Fibroblast of lung (primary cell): Measurements from ENCODE around the gene HTR3C. TPM values are rescaled to one million over a fixed set of nuclear protein-coding genes. Genes with fewer than 3 reads are reported as not detected.

Source experiments
- DNase-seq, 2 donors: peaks; one replicate each; pipeline versions ENCODE4 v3.0.0 to v3.0.0-alpha.2; 2010; ENCODE audit warnings: low read depth in 2 of 2
- H2AFZ ChIP-seq: 2 replicates; pipeline ENCODE4 v1.5.1; 2012; ENCODE audit warnings: low read length, control low read depth, inconsistent platforms
- H3K27ac ChIP-seq: 2 replicates; pipeline ENCODE4 v1.5.1; 2011; ENCODE audit warnings: low read length, control low read depth; ENCODE audit not compliant: insufficient read depth
- H3K27me3 ChIP-seq: 2 replicates; pipeline ENCODE4 v1.5.1; 2011; ENCODE audit warnings: mild to moderate bottlenecking, low read length; ENCODE audit not compliant: control insufficient read depth, insufficient read depth
- H3K36me3 ChIP-seq: 2 replicates; pipeline ENCODE4 v1.5.1; 2011; ENCODE audit warnings: low read length; ENCODE audit not compliant: control insufficient read depth, insufficient read depth
- H3K4me1 ChIP-seq: 2 replicates; pipeline ENCODE4 v1.5.1; 2011; ENCODE audit warnings: low read length; ENCODE audit not compliant: control insufficient read depth, insufficient read depth; ENCODE audit errors: extremely low read depth
- H3K4me2 ChIP-seq: 2 replicates; pipeline ENCODE4 v1.5.1; 2011; ENCODE audit warnings: low read length, control low read depth; ENCODE audit not compliant: insufficient read depth; ENCODE audit errors: extremely low read depth
- H3K4me3 ChIP-seq, 4 experiments: fragments of 200-600 bp in 1 of 4; sonication (generic) in 1 of 4; replicated peaks in 1 of 4; 2 replicates each; pipeline ENCODE4 v1.5.1; 2011 to 2016; ENCODE audit warnings: low read length in 4 of 4, low read depth in 3 of 4, mild to moderate bottlenecking in 3 of 4, control low read depth in 2 of 4, inconsistent platforms in 1 of 4, mixed read lengths in 1 of 4; ENCODE audit not compliant: insufficient read depth in 1 of 4; ENCODE audit errors: control extremely low read depth in 1 of 4
- H3K79me2 ChIP-seq: 2 replicates; pipeline ENCODE4 v1.5.1; 2012; ENCODE audit warnings: mild to moderate bottlenecking, low read length, inconsistent platforms; ENCODE audit not compliant: control insufficient read depth, insufficient read depth
- H3K9ac ChIP-seq: 2 replicates; pipeline ENCODE4 v1.5.1; 2011; ENCODE audit warnings: mild to moderate bottlenecking, low read length, control low read depth; ENCODE audit not compliant: insufficient read depth
- H3K9me3 ChIP-seq: 2 replicates; pipeline ENCODE4 v1.5.1; 2012; ENCODE audit warnings: low read depth, low read length; ENCODE audit not compliant: control insufficient read depth, insufficient read depth
- H4K20me1 ChIP-seq: 2 replicates; pipeline ENCODE4 v1.5.1; 2011; ENCODE audit warnings: low read length; ENCODE audit not compliant: control insufficient read depth, insufficient read depth; ENCODE audit errors: extremely low read depth
- EZH2 ChIP-seq: IDR thresholded peaks from 2 replicates; pipeline ENCODE4 v1.5.1; 2012; ENCODE audit warnings: low read length, control low read depth, mild to moderate bottlenecking; ENCODE audit errors: missing control alignments
- polyA plus RNA-seq, 2 donors: library from polyadenylated mRNA; depleted of rRNA in 1 of 2; stranded (reverse) in 1 of 2; unstranded in 1 of 2; fragments of >200 nt; gene quantifications; 2 replicates each; pipeline ENCODE4 v1.2.1, GENCODE V29; 2011 to 2012; ENCODE audit warnings: missing spikeins in 1 of 2
- total RNA-seq: library from RNA; depleted of rRNA; stranded (reverse); fragments of >200 nt; gene quantifications from 2 replicates; pipeline ENCODE4 v1.2.1, GENCODE V29; 2014
- TF ChIP-seq, protein P1 (sequence below), 2 donors: IDR thresholded peaks in 1 of 2; conservative IDR thresholded peaks in 1 of 2; 1 replicate in 1 of 2; 2 replicates in 1 of 2; pipeline ENCODE4 v1.5.1; 2011 to 2012; ENCODE audit warnings: low read length in 2 of 2, control low read depth in 1 of 2, inconsistent platforms in 1 of 2, low read depth in 1 of 2, mild to moderate bottlenecking in 1 of 2

The HTR3C gene
- total and polyA plus RNA-seq, 2 donors (not counting 1 experiment from before 2014, with no cell fraction given) = not detected

DNA sequence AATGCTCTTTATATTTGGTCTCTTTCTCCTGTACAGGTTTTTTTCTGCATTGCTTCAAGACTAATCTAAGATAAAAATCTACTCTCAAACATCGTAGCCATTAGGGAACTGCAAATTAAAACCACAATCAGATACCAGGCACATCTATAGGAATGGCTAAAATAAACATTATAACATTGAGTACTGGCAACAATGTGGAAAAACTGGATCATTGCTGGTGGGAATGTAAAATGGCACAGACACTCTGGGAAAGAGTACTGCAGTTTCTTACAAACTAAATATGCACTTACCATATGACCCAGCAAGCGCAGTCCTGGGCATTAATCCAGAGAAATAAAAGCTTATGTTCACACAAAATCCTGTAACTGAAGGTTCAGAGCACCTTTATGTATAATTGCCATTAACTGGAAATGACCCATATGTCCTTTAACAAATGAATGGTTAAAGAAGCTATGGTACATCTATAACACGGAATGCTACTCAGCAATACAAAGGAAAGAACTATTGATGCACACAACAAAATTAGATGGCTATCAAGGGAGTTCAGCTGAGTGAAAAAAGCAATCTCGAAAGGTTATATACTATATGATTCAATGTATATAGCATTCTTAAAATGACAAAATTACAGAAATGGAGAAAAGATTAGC, 41.5 kb upstream of the HTR3C start:
- Histone ChIP-seq H4K20me1 (no peaks in the 10 kb centered on the region), H3K36me3 (no peaks in the 10 kb centered on the region), H3K4me3 (no peak overlapping the region), H3K27ac (no peak overlapping the region), H3K4me1 (no peaks in the 10 kb centered on the region), H3K9me3 (no peaks in the 10 kb centered on the region), H3K27me3 (no peaks in the 10 kb centered on the region), H3K79me2 (no peaks in the 10 kb centered on the region), H3K9ac (no peak overlapping the region), H2AFZ (no peak overlapping the region), H3K4me2 (no peak overlapping the region)
- no peak for TF ChIP-seq EZH2
- TF ChIP-seq, protein P1, sequence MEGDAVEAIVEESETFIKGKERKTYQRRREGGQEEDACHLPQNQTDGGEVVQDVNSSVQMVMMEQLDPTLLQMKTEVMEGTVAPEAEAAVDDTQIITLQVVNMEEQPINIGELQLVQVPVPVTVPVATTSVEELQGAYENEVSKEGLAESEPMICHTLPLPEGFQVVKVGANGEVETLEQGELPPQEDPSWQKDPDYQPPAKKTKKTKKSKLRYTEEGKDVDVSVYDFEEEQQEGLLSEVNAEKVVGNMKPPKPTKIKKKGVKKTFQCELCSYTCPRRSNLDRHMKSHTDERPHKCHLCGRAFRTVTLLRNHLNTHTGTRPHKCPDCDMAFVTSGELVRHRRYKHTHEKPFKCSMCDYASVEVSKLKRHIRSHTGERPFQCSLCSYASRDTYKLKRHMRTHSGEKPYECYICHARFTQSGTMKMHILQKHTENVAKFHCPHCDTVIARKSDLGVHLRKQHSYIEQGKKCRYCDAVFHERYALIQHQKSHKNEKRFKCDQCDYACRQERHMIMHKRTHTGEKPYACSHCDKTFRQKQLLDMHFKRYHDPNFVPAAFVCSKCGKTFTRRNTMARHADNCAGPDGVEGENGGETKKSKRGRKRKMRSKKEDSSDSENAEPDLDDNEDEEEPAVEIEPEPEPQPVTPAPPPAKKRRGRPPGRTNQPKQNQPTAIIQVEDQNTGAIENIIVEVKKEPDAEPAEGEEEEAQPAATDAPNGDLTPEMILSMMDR (conservative IDR thresholded peaks at IDR 0.05 in 1 of 2, IDR thresholded peaks at IDR 0.05 in 1 of 2; ENCODE audit: low read depth in 1 of 2, low read length in 2 of 2) = no peak
- peak in 1 of 2 donors; percentile 25 for DNase-seq

DNA sequence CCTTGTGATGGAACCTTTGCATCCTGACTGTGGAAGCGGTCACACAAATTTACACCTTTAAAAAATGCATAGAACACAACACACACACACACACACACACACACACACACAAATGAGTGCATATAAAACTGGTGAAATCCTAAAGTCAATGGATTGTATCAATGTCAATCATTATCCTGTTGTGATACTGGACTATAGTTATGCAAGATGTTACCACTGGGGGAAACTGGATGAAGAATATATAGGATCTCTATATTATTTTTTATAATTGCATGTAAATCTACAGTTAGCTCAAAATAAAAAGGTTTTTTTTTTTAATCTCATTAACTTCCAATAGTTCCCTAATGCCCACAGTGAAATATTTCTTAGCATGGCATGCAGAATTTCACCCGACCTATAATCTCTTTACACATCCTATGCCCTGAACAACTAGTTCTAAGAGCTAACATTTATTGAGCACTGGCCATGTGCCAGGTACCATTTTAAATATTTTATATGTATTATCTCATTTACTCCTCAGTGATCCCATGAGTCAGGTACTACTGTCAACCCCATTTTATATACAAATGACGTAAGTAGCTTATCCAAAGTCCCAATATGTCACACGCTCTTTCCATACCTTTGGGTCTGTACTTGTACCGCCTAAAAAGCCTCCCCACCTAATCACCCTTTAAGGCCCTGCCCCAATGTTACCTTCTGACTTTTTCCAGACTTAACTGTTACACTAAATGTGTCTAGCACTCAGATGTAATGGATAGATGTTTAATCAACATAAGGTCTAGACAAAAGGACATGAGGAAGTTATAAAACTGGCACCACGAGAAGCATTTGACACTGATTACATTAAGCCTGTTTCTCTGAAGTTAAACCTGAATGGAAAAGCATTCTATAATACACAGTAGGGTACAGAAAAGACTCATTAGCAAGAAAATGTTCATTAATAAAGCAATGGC, 40.6 kb upstream of the HTR3C start:
- no peak for DNase-seq

More for the DNA sequence above, 40.6 kb upstream of the HTR3C start:
- H3K4me1 ChIP-seq = no peaks in the 10 kb centered on the region
- H3K4me2 ChIP-seq = no peak overlapping the region
- H3K27me3 ChIP-seq = no peaks in the 10 kb centered on the region
- no peak overlapping the region for H2AFZ ChIP-seq
- H3K9ac ChIP-seq = no peak overlapping the region
- H3K79me2 ChIP-seq = peaks cover 7% of the 10 kb centered on the region
- TF ChIP-seq, protein P1 (conservative IDR thresholded peaks at IDR 0.05 in 1 of 2, IDR thresholded peaks at IDR 0.05 in 1 of 2; ENCODE audit: low read depth in 1 of 2, low read length in 2 of 2) = no peak
- no peak for TF ChIP-seq EZH2
- H3K36me3 ChIP-seq = no peaks in the 10 kb centered on the region
- H3K27ac ChIP-seq = no peak overlapping the region
- no peaks in the 10 kb centered on the region for H4K20me1 ChIP-seq
- H3K4me3 ChIP-seq = no peak overlapping the region
- H3K9me3 ChIP-seq = no peaks in the 10 kb centered on the region
